ENCODE results near the gene CDYL2. TPM values are rescaled to one million over a fixed set of nuclear protein-coding genes. Genes with fewer than 3 reads are reported as not detected.

CDYL2 gene
- total RNA-seq, 5 donors from 2014 or later (not counting 1 experiment from before 2014, with no cell fraction given), result 15.4 to 45.4 (median 32.1) TPM

DNA sequence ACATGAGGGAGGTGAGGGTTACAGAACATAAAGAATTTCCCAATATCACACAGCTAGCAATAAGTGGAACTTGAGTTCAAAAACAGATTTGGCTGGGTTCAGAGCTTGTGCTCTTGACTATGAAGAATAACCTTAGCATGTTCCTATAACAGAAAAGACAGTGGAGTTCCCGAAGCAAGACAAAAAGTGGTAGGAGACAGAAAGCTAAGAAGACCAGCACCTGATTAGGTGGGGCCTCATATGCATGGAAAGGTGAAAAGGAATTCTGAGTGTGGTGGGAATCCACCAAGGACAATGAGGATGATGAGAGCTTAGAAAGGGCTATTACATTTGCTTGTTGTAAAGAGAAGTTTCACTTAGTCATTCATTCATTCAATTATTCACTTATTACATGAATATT, 26.6 kb upstream of the CDYL2 start:
- Mint-ChIP-seq H3K4me1 (peaks cover 0 to 7% (median 0%) of the 10 kb centered on the region in 3 donors), H3K4me3 (no peak overlapping the region), H3K27me3 (peaks cover 18 to 22% of the 10 kb centered on the region in 2 donors), H3K9me3 (no peaks in the 10 kb centered on the region), H3K27ac (no peak overlapping the region), H3K36me3 (no peaks in the 10 kb centered on the region)
- POLR2A ChIA-PET, result no interaction called here
- Histone ChIP-seq H3K27me3 (replicated peaks in 1 of 2; ENCODE audit: control insufficient read depth in 2 of 2, extremely low read depth in 1 of 2, insufficient read depth in 2 of 2, low read length in 1 of 2) (peaks cover 0 to 4% of the 10 kb centered on the region in 2 experiments), H3K27ac (ENCODE audit: low read length) (no peak overlapping the region), H3K36me3 (ENCODE audit: control insufficient read depth in 2 of 2, extremely low read depth in 1 of 2, insufficient read depth in 1 of 2, low read length in 1 of 2) (no peaks in the 10 kb centered on the region), H3K9me3 (no peaks in the 10 kb centered on the region), H3K4me3 (ENCODE audit: control insufficient read depth in 1 of 2, extremely low read depth in 1 of 2, low read length in 1 of 2) (no peak overlapping the region), H3K4me1 (ENCODE audit: control insufficient read depth in 1 of 2, extremely low read depth in 1 of 2, insufficient read depth in 2 of 2, low read length in 2 of 2) (no peaks in the 10 kb centered on the region)
- WGBS (ENCODE audit: insufficient coverage), result 83% methylated on average over 1 of the region's 1 CpG
- DNase-seq (no peak), ATAC-seq (replicated peaks in 1 of 4) (no peak)
- CTCF ChIA-PET, result interaction anchor here in 1 of 2 donors (0.5 kb wide), 1 partner anchor 911 kb away, joined by 6 read pairs; no protein-coding TSS in a partner anchor

DNA sequence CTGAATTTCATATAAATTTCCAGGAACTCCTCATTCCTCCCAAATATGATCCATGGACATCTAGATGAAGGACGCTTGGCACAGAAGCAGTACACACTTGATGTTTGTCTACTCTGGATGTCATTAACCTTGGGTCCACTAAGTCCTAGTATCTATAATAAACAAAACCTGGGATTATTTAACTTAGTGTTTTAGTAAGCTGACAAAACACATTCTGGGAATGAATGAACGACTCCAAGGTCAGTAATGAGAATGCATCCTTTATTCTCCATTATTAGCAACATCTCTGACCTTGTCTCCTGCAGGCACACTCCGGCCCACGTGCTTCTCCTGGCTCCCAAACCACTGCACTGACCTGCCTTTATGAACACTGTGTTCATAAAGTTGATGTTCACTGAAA, 24.1 kb upstream of the CDYL2 start:
- Mint-ChIP-seq H3K36me3 (no peaks in the 10 kb centered on the region), H3K27me3 (peaks cover 11 to 14% of the 10 kb centered on the region in 2 donors), H3K4me1 (peaks cover 0 to 3% (median 0%) of the 10 kb centered on the region in 3 donors), H3K27ac (no peak overlapping the region), H3K9me3 (no peaks in the 10 kb centered on the region), H3K4me3 (no peak overlapping the region)
- no peaks in the 10 kb centered on the region for H3K9me3 ChIP-seq
- ChIA-PET POLR2A (no interaction called here), CTCF (no interaction called here)
- H3K4me3 ChIP-seq (ENCODE audit: control insufficient read depth in 1 of 2, extremely low read depth in 1 of 2, low read length in 1 of 2), result no peak overlapping the region
- no peak overlapping the region for H3K27ac ChIP-seq (ENCODE audit: low read length)
- no peaks in the 10 kb centered on the region for H3K36me3 ChIP-seq (ENCODE audit: control insufficient read depth in 2 of 2, extremely low read depth in 1 of 2, insufficient read depth in 1 of 2, low read length in 1 of 2)
- WGBS (ENCODE audit: insufficient coverage), result 83% methylated on average over 2 of the region's 4 CpGs
- DNase-seq (no peak), ATAC-seq (replicated peaks in 1 of 4) (no peak)
- H3K4me1 ChIP-seq (ENCODE audit: control insufficient read depth in 1 of 2, extremely low read depth in 1 of 2, insufficient read depth in 2 of 2, low read length in 2 of 2), result no peaks in the 10 kb centered on the region
- H3K27me3 ChIP-seq (replicated peaks in 1 of 2; ENCODE audit: control insufficient read depth in 2 of 2, extremely low read depth in 1 of 2, insufficient read depth in 2 of 2, low read length in 1 of 2), result peaks cover 0 to 4% of the 10 kb centered on the region in 2 experiments

DNA sequence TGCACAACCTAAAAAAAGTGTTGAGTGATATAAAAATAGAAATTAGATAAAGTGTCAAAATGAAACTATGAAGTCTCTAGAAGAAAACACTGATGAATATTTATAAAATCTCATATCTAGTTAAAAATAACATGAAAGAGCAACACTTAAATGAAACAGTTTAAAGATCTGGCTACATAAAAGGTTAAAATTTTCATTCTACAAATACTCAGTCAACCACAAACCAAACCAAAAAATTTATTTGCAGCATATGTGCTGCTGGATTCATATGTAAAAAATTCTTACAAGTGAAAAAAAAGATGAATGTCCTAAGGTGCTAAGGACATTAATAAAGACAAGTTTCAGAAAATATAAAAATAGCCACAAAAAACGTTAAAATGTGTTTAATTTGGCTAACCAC, 22.6 kb upstream of the CDYL2 start:
- no peaks in the 10 kb centered on the region for H3K36me3 Mint-ChIP-seq
- H3K4me3 ChIP-seq (ENCODE audit: control insufficient read depth in 1 of 2, extremely low read depth in 1 of 2, low read length in 1 of 2), result no peak overlapping the region
- ChIA-PET POLR2A (no interaction called here), CTCF (no interaction called here)
- H3K27me3 Mint-ChIP-seq, result peaks cover 10 to 14% of the 10 kb centered on the region in 2 donors
- H3K27ac ChIP-seq (ENCODE audit: low read length), result no peak overlapping the region
- ATAC-seq (replicated peaks in 1 of 4) (no peak), DNase-seq (no peak)
- H3K4me3 Mint-ChIP-seq, result no peak overlapping the region
- H3K9me3 Mint-ChIP-seq, result no peaks in the 10 kb centered on the region
- no peak overlapping the region for H3K27ac Mint-ChIP-seq
- H3K27me3 ChIP-seq (replicated peaks in 1 of 2; ENCODE audit: control insufficient read depth in 2 of 2, extremely low read depth in 1 of 2, insufficient read depth in 2 of 2, low read length in 1 of 2), result no peaks in the 10 kb centered on the region
- H3K9me3 ChIP-seq, result no peaks in the 10 kb centered on the region
- no CpG with 5 or more reads among the region's 1 CpG for whole genome bisulfite sequencing (ENCODE audit: insufficient coverage)
- no peaks in the 10 kb centered on the region for H3K4me1 Mint-ChIP-seq
- no peaks in the 10 kb centered on the region for H3K4me1 ChIP-seq (ENCODE audit: control insufficient read depth in 1 of 2, extremely low read depth in 1 of 2, insufficient read depth in 2 of 2, low read length in 2 of 2)
- no peaks in the 10 kb centered on the region for H3K36me3 ChIP-seq (ENCODE audit: control insufficient read depth in 2 of 2, extremely low read depth in 1 of 2, insufficient read depth in 1 of 2, low read length in 1 of 2)

DNA sequence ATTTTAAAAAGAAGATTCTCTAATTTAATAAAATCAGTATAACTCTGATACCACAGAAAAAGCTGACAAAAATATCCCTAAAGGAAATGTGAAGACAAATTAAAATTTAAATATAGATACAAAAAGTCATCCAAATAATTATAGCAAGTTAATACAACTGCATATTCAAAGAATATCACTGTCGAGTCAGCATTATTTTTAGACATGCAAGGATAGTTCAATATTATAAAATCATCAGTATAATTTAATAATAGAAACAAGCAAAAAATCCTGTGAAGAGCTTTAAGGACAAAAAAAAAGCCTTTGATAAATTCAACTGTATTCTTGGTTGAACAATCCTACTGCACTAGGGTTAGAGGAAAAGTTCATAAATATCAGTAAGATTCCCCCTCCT, 21.0 kb upstream of the CDYL2 start:
- H3K27me3 ChIP-seq (replicated peaks in 1 of 2; ENCODE audit: control insufficient read depth in 2 of 2, extremely low read depth in 1 of 2, insufficient read depth in 2 of 2, low read length in 1 of 2), result no peaks in the 10 kb centered on the region
- no peaks in the 10 kb centered on the region for H3K4me1 ChIP-seq (ENCODE audit: control insufficient read depth in 1 of 2, extremely low read depth in 1 of 2, insufficient read depth in 2 of 2, low read length in 2 of 2)
- H3K4me3 ChIP-seq (ENCODE audit: control insufficient read depth in 1 of 2, extremely low read depth in 1 of 2, low read length in 1 of 2), result no peak overlapping the region
- H3K36me3 ChIP-seq (ENCODE audit: control insufficient read depth in 2 of 2, extremely low read depth in 1 of 2, insufficient read depth in 1 of 2, low read length in 1 of 2), result no peaks in the 10 kb centered on the region
- H3K27ac Mint-ChIP-seq, result no peak overlapping the region
- CTCF ChIA-PET, result interaction anchor here (0.6 to 1.3 kb wide), 5 partner anchors 17 to 325 kb away, joined by 4 read pairs; no protein-coding TSS in a partner anchor
- no peaks in the 10 kb centered on the region for H3K36me3 Mint-ChIP-seq
- no peak overlapping the region for H3K27ac ChIP-seq (ENCODE audit: low read length)
- H3K9me3 Mint-ChIP-seq, result no peaks in the 10 kb centered on the region
- POLR2A ChIA-PET, result no interaction called here
- no peaks in the 10 kb centered on the region for H3K9me3 ChIP-seq
- ATAC-seq (replicated peaks in 1 of 4) (no peak), DNase-seq (no peak)
- H3K27me3 Mint-ChIP-seq, result peaks cover 4 to 7% of the 10 kb centered on the region in 2 donors
- WGBS (ENCODE audit: insufficient coverage), result no CpG with 5 or more reads among the region's 1 CpG
- H3K4me3 Mint-ChIP-seq, result no peak overlapping the region
- H3K4me1 Mint-ChIP-seq, result no peaks in the 10 kb centered on the region

DNA sequence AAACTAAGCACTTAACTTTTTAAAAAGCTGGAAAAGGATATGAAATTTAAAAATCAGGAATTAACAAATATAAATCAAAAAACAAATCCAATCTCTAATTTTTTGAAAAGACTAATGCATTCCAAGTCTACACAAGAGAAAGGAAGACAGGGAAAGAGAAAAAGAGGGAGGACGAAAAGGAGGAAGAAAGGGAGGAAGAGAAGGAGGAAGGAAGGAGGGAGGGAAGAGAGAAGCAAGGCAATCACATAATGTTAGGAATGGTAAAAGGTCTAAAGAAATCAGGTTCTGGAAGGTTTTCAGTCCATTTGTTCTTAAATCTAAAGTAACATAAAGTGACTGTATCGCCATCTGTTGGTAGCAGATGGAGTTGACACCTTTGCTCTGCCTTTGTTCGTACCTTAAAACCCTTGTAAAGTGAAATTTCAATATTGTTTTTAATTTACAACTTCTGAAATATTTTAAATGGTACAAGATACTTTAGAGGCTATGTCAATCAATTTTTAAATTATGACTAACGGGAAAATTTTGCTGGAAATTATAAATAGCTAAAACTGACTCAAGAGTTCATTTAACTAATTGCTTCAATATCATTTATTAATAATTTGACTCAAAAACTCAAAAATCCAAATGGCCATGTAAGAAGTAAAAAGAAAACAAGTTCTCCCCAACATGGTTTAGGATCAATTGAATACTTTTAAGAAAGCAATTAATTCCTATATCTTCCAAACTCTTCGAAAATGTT, 20.4 kb upstream of the CDYL2 start:
- Mint-ChIP-seq H3K27ac (no peak overlapping the region), H3K27me3 (peaks cover 6 to 7% of the 10 kb centered on the region in 2 donors), H3K4me3 (no peak overlapping the region), H3K4me1 (no peaks in the 10 kb centered on the region), H3K9me3 (no peaks in the 10 kb centered on the region), H3K36me3 (no peaks in the 10 kb centered on the region)
- peak in 17 of 35 experiments; percentile 3 to 78 (median 17) for DNase-seq
- Histone ChIP-seq H3K4me1 (ENCODE audit: control insufficient read depth in 1 of 2, extremely low read depth in 1 of 2, insufficient read depth in 2 of 2, low read length in 2 of 2) (no peaks in the 10 kb centered on the region), H3K36me3 (ENCODE audit: control insufficient read depth in 2 of 2, extremely low read depth in 1 of 2, insufficient read depth in 1 of 2, low read length in 1 of 2) (no peaks in the 10 kb centered on the region), H3K27me3 (replicated peaks in 1 of 2; ENCODE audit: control insufficient read depth in 2 of 2, extremely low read depth in 1 of 2, insufficient read depth in 2 of 2, low read length in 1 of 2) (no peaks in the 10 kb centered on the region), H3K4me3 (ENCODE audit: control insufficient read depth in 1 of 2, extremely low read depth in 1 of 2, low read length in 1 of 2) (no peak overlapping the region), H3K9me3 (no peaks in the 10 kb centered on the region), H3K27ac (ENCODE audit: low read length) (no peak overlapping the region)
- WGBS (ENCODE audit: insufficient coverage), result 67% methylated on average over 1 of the region's 5 CpGs
- peak in 1 of 4 experiments; percentile 56 for ATAC-seq (replicated peaks in 1 of 4)
- POLR2A ChIA-PET, result no interaction called here
- CTCF ChIA-PET, result interaction anchor here (0.6 to 1.3 kb wide), 8 partner anchors 16 to 991 kb away, joined by 3 to 4 read pairs (median 4); no protein-coding TSS in a partner anchor

DNA sequence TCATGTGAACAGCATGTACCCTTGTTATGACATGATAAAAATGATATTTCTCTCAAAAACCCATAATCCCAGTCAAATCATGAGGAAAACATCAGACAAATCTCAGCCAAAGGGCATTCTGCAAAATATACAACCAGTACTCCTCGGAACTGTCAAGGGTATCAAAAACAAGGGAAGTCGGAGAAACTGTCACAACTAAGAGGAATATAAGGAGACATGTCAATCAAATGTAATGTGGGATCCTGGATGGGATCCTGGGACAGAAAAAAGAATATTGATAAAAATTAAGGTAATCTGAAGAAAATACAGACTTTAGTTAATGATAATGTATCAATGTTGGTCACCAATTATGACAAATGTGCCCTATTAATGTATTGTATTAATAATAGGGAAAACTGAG, 15.6 kb upstream of the CDYL2 start:
- Histone ChIP-seq H3K36me3 (ENCODE audit: control insufficient read depth in 2 of 2, extremely low read depth in 1 of 2, insufficient read depth in 1 of 2, low read length in 1 of 2) (no peaks in the 10 kb centered on the region), H3K9me3 (no peaks in the 10 kb centered on the region), H3K4me3 (ENCODE audit: control insufficient read depth in 1 of 2, extremely low read depth in 1 of 2, low read length in 1 of 2) (no peak overlapping the region), H3K27ac (ENCODE audit: low read length) (no peak overlapping the region), H3K27me3 (replicated peaks in 1 of 2; ENCODE audit: control insufficient read depth in 2 of 2, extremely low read depth in 1 of 2, insufficient read depth in 2 of 2, low read length in 1 of 2) (peaks cover 0 to 6% of the 10 kb centered on the region in 2 experiments), H3K4me1 (ENCODE audit: control insufficient read depth in 1 of 2, extremely low read depth in 1 of 2, insufficient read depth in 2 of 2, low read length in 2 of 2) (no peaks in the 10 kb centered on the region)
- Mint-ChIP-seq H3K4me3 (no peak overlapping the region), H3K9me3 (no peaks in the 10 kb centered on the region), H3K27me3 (peaks cover 4 to 12% of the 10 kb centered on the region in 2 donors), H3K36me3 (no peaks in the 10 kb centered on the region), H3K27ac (no peak overlapping the region), H3K4me1 (no peaks in the 10 kb centered on the region)
- ChIA-PET CTCF (no interaction called here), POLR2A (no interaction called here)
- DNase-seq (no peak), ATAC-seq (replicated peaks in 1 of 4) (no peak)
- WGBS (ENCODE audit: insufficient coverage), result no CpG with 5 or more reads among the region's 2 CpGs

All from T-cell (primary cell).